Central memory CD8-positive, alpha-beta T cell (primary cell): ENCODE measurements around the gene JAZF1.

ENCODE experiments used
- ATAC-seq: fragments of 150-1000 bp; cut with Tn5 transposase; replicated peaks from 2 replicates; pipeline ENCODE4 v1.10.0; 2022; ENCODE audit warnings: mild to moderate bottlenecking, moderate FRiP score, moderate number of reproducible peaks; ENCODE audit not compliant: poor library complexity, severe bottlenecking; ENCODE audit errors: extremely low read depth
- DNase-seq, 2 donors: peaks; one replicate each; pipeline ENCODE4 v3.0.0; 2021; ENCODE audit warnings: low spot score in 2 of 2
- H3K27ac Mint-ChIP-seq: one replicate; pipeline ENCODE4 v1.8.0; 2022; ENCODE audit warnings: low read depth, mild to moderate bottlenecking, moderate library complexity, mixed read lengths
- H3K27me3 Mint-ChIP-seq: one replicate; pipeline ENCODE4 v1.8.0; 2022; ENCODE audit warnings: mixed read lengths
- H3K36me3 Mint-ChIP-seq: one replicate; pipeline ENCODE4 v1.8.0; 2022; ENCODE audit warnings: mild to moderate bottlenecking, moderate library complexity, mixed read lengths; ENCODE audit not compliant: insufficient read depth
- H3K4me1 Mint-ChIP-seq: one replicate; pipeline ENCODE4 v1.8.0; 2022; ENCODE audit warnings: mixed read lengths
- H3K4me3 Mint-ChIP-seq: one replicate; pipeline ENCODE4 v1.8.0; 2022; ENCODE audit warnings: mild to moderate bottlenecking, moderate library complexity, mixed read lengths
- H3K9me3 Mint-ChIP-seq: one replicate; pipeline ENCODE4 v1.8.0; 2022; ENCODE audit warnings: mixed read lengths

The JAZF1 gene

GRCh38 chr7:28183627-28184026 is 3.0 kb upstream of the JAZF1 start:
- no peaks in the 10 kb centered on the region for H3K9me3 Mint-ChIP-seq
- H3K4me1 Mint-ChIP-seq: peaks cover 21% of the 10 kb centered on the region
- H3K27me3 Mint-ChIP-seq: no peaks in the 10 kb centered on the region
- no peak for DNase-seq
- no peak overlapping the region for H3K27ac Mint-ChIP-seq
- H3K4me3 Mint-ChIP-seq: no peak overlapping the region
- no peak for ATAC-seq
- H3K36me3 Mint-ChIP-seq: peaks cover 11% of the 10 kb centered on the region

DNA sequence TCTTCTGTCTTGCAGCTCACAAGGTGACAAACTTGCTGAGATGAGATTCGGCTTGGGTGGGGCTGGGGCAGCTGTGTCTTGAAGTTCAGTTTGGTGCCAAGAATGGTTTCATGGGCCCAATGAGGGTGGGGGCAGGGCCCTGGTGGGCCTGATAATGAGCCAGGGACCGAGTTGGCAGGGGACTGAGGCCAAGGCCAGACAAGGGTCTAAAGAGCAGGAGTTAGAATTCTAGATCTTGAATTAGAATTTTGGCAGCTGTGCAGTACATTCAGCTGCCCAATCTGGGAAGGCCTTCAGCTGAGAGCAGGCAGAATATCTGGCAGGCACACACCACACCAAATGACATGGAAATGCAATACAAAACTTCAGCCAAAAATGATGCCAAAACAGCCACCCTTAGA is 1.5 kb upstream of the JAZF1 start:
- peaks cover 11% of the 10 kb centered on the region for H3K36me3 Mint-ChIP-seq
- no peak for ATAC-seq
- no peak for DNase-seq
- no peaks in the 10 kb centered on the region for H3K27me3 Mint-ChIP-seq
- peak overlapping the region; percentile 59 for H3K27ac Mint-ChIP-seq
- peaks cover 27% of the 10 kb centered on the region for H3K4me1 Mint-ChIP-seq
- H3K9me3 Mint-ChIP-seq: no peaks in the 10 kb centered on the region
- peak overlapping the region; percentile 88 for H3K4me3 Mint-ChIP-seq

GRCh38 chr7:28181416-28181815 is 821 bp upstream of the JAZF1 start:
- Mint-ChIP-seq H3K9me3 (no peaks in the 10 kb centered on the region), H3K36me3 (peaks cover 11% of the 10 kb centered on the region), H3K27ac (peak overlapping the region; percentile 90), H3K27me3 (no peaks in the 10 kb centered on the region), H3K4me1 (peaks cover 34% of the 10 kb centered on the region), H3K4me3 (peak overlapping the region; percentile 88)
- ATAC-seq (no peak), DNase-seq (no peak)

GRCh38 chr7:28180031-28180363 is 598 bp downstream of the JAZF1 start:
- peaks cover 11% of the 10 kb centered on the region for H3K36me3 Mint-ChIP-seq
- peak; percentile 15 to 16 for DNase-seq
- peak overlapping the region; percentile 90 for H3K27ac Mint-ChIP-seq
- H3K27me3 Mint-ChIP-seq: no peaks in the 10 kb centered on the region
- peak overlapping the region; percentile 88 for H3K4me3 Mint-ChIP-seq
- no peaks in the 10 kb centered on the region for H3K9me3 Mint-ChIP-seq
- peaks cover 38% of the 10 kb centered on the region for H3K4me1 Mint-ChIP-seq
- peak; percentile 17 for ATAC-seq

GRCh38 chr7:28179120-28180030 is 1.2 kb downstream of the JAZF1 start:
- peak overlapping the region; percentile 72 for H3K27ac Mint-ChIP-seq
- ATAC-seq (peak; percentile 69), DNase-seq (peak; percentile 45 to 49)
- H3K27me3 Mint-ChIP-seq: no peaks in the 10 kb centered on the region
- peaks cover 11% of the 10 kb centered on the region for H3K36me3 Mint-ChIP-seq
- no peaks in the 10 kb centered on the region for H3K9me3 Mint-ChIP-seq
- peaks cover 43% of the 10 kb centered on the region for H3K4me1 Mint-ChIP-seq
- peak overlapping the region; percentile 65 for H3K4me3 Mint-ChIP-seq

DNA sequence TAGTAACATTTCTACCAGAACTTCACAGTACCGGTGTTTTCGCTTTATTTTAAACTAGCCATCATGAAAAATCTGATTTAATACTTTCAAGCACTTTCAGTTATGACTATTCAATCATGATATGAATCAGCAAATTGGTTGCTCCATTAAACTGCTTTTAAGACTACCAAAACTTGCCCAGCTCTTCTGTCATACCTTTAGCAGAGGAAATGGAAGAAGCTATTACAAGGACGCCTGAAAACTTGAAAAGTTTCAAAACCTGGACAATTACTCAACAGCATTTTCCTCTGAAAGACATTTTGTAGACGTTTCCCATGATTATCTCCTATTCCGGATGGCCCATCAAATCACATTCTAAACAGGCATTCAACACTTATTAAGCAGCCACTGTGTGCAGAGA is 2.0 kb downstream of the JAZF1 start:
- no peak for DNase-seq
- Mint-ChIP-seq H3K27me3 (no peaks in the 10 kb centered on the region), H3K36me3 (peaks cover 11% of the 10 kb centered on the region), H3K9me3 (no peaks in the 10 kb centered on the region), H3K4me3 (peak overlapping the region; percentile 65), H3K27ac (peak overlapping the region; percentile 72), H3K4me1 (peaks cover 50% of the 10 kb centered on the region)
- no peak for ATAC-seq

DNA sequence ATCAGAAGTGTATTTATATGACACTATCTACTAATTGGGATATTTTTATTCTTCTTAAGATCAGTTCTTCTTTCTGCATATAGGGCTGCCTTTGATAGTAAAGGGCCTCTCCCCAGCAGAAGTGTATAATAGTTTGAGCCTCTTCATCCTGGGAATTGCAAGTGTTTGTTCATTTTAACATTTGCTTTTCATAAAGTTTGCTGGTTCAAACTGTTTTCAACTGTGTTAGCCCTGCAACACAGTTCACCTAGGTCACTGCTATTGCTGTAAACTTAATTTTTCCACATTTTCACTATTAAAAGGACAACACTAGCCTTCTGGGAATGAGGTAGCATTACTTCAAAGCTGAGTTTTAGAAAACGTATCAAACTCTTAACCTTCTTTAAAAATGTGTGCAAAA is 2.8 kb downstream of the JAZF1 start:
- Mint-ChIP-seq H3K27me3 (no peaks in the 10 kb centered on the region), H3K4me1 (peaks cover 53% of the 10 kb centered on the region), H3K9me3 (no peaks in the 10 kb centered on the region), H3K27ac (peak overlapping the region; percentile 56), H3K4me3 (no peak overlapping the region), H3K36me3 (peaks cover 11% of the 10 kb centered on the region)
- no peak for DNase-seq
- no peak for ATAC-seq

GRCh38 chr7:28176645-28177044 is 4.0 kb downstream of the JAZF1 start:
- no peak overlapping the region for H3K4me3 Mint-ChIP-seq
- no peaks in the 10 kb centered on the region for H3K27me3 Mint-ChIP-seq
- ATAC-seq: no peak
- DNase-seq: no peak
- peak overlapping the region; percentile 56 for H3K27ac Mint-ChIP-seq
- no peaks in the 10 kb centered on the region for H3K9me3 Mint-ChIP-seq
- H3K36me3 Mint-ChIP-seq: peaks cover 12% of the 10 kb centered on the region
- peaks cover 53% of the 10 kb centered on the region for H3K4me1 Mint-ChIP-seq

DNA sequence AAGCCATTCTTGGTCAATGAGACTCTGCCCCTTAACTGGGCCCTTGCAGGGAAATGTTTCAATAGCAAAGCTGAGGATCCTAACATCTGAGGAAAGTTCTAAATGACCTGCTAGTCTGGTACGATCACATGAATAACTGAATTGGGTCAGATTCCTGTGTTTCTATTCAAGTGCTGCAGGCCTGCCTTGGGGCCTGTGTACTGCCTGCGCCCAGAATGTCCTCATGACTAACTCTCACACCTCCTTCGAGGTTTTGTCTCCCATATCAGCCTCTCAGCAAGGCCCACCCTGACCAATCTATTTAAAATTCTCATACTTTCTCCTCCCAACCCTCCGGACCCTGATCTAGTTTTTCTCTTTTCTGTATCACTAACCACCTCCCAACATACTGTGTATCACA is 4.4 kb downstream of the JAZF1 start:
- DNase-seq: no peak
- Mint-ChIP-seq H3K36me3 (peaks cover 12% of the 10 kb centered on the region), H3K27me3 (no peaks in the 10 kb centered on the region), H3K4me1 (peaks cover 51% of the 10 kb centered on the region), H3K27ac (no peak overlapping the region), H3K4me3 (no peak overlapping the region), H3K9me3 (no peaks in the 10 kb centered on the region)
- ATAC-seq: no peak

- Mint-ChIP-seq H3K4me3 (no peak overlapping the region), H3K27ac (no peak overlapping the region), H3K9me3 (no peaks in the 10 kb centered on the region), H3K27me3 (no peaks in the 10 kb centered on the region), H3K36me3 (peaks cover 8% of the 10 kb centered on the region), H3K4me1 (peaks cover 52% of the 10 kb centered on the region)
- DNase-seq (no peak), ATAC-seq (no peak)
Observed at GRCh38 chr7:28174901-28175661, 5.5 kb downstream of the JAZF1 start.

- peaks cover 52% of the 10 kb centered on the region for H3K4me1 Mint-ChIP-seq
- no peaks in the 10 kb centered on the region for H3K27me3 Mint-ChIP-seq
- DNase-seq (no peak), ATAC-seq (no peak)
- H3K27ac Mint-ChIP-seq: peak overlapping the region; percentile 25
- H3K36me3 Mint-ChIP-seq: peaks cover 8% of the 10 kb centered on the region
- no peaks in the 10 kb centered on the region for H3K9me3 Mint-ChIP-seq
- H3K4me3 Mint-ChIP-seq: no peak overlapping the region
Observed at GRCh38 chr7:28174442-28174841, 6.2 kb downstream of the JAZF1 start.

- H3K4me1 Mint-ChIP-seq: peaks cover 54% of the 10 kb centered on the region
- H3K27me3 Mint-ChIP-seq: no peaks in the 10 kb centered on the region
- H3K27ac Mint-ChIP-seq: no peak overlapping the region
- ATAC-seq (no peak), DNase-seq (no peak)
- H3K4me3 Mint-ChIP-seq: no peak overlapping the region
- peaks cover 2% of the 10 kb centered on the region for H3K36me3 Mint-ChIP-seq
- no peaks in the 10 kb centered on the region for H3K9me3 Mint-ChIP-seq
Observed at GRCh38 chr7:28173531-28173930, 7.1 kb downstream of the JAZF1 start.

DNA sequence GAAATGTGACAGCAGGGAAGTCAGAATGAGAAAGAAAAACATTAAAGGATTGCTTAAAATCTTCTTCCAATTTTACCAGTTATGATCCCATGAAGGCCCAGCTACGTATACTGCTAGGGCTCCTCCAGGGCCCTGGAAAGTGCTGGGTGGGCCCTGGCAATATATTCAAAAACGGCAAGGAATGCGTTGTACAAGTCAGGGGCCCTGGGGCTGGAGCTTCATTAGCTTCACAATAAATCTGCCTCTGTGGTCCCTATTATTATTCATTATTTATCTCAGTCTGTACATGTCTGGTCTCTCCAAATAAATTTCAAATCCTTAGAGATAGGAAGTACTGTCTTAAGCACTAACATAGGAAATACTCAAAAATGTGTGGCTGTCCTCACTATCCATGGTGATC is 7.6 kb downstream of the JAZF1 start:
- H3K4me3 Mint-ChIP-seq: no peak overlapping the region
- ATAC-seq (no peak), DNase-seq (no peak)
- H3K27ac Mint-ChIP-seq: no peak overlapping the region
- no peaks in the 10 kb centered on the region for H3K9me3 Mint-ChIP-seq
- H3K4me1 Mint-ChIP-seq: peaks cover 55% of the 10 kb centered on the region
- H3K36me3 Mint-ChIP-seq: peaks cover 2% of the 10 kb centered on the region
- no peaks in the 10 kb centered on the region for H3K27me3 Mint-ChIP-seq
